Adipocyte (in vitro differentiated cells): ENCODE data around the gene FHOD3.

Experiments used
- DNase-seq: peaks from one replicate; pipeline ENCODE4 v3.0.0-alpha.2; 2015; ENCODE audit warnings: low read depth
- H3K27me3 ChIP-seq: replicated peaks from 2 replicates; pipeline ENCODE4 v1.7.0; 2013; ENCODE audit warnings: mild to moderate bottlenecking, low read length, moderate library complexity; ENCODE audit not compliant: control insufficient read depth, insufficient read depth
- H3K36me3 ChIP-seq: 2 replicates; pipeline ENCODE4 v1.7.0; 2013; ENCODE audit warnings: low read length, mild to moderate bottlenecking, moderate library complexity; ENCODE audit not compliant: control insufficient read depth, insufficient read depth, severe bottlenecking
- H3K4me1 ChIP-seq: 2 replicates; pipeline ENCODE4 v1.7.0; 2013; ENCODE audit warnings: mild to moderate bottlenecking, low read length, moderate library complexity; ENCODE audit not compliant: control insufficient read depth, insufficient read depth
- H3K4me3 ChIP-seq: 2 replicates; pipeline ENCODE4 v1.7.0; 2013; ENCODE audit warnings: mild to moderate bottlenecking, low read length, moderate library complexity
- H3K9ac ChIP-seq: 2 replicates; pipeline ENCODE4 v1.7.0; 2013; ENCODE audit warnings: mild to moderate bottlenecking, low read length, moderate library complexity
- H3K9me3 ChIP-seq: 2 replicates; pipeline ENCODE4 v1.7.0; 2013; ENCODE audit warnings: mild to moderate bottlenecking, low read length, moderate library complexity; ENCODE audit not compliant: control insufficient read depth

Gene FHOD3

GRCh38 chr18:36297417-36298125 is at the start of gene FHOD3:
Gene FHOD3 (plus strand): TSS chr18:36297713. CDS start chr18:36297836, 123 bp downstream.
- H3K36me3 ChIP-seq = no peaks in the 10 kb centered on the region
- DNase-seq = peak; percentile 86
- peak within 1 kb of the TSS; percentile 75 for H3K9ac ChIP-seq
- H3K4me3 ChIP-seq = peak within 1 kb of the TSS; percentile 81
- H3K4me1 ChIP-seq = peaks cover 3% of the 10 kb centered on the region
- no peaks in the 10 kb centered on the region for H3K27me3 ChIP-seq
- H3K9me3 ChIP-seq = no peaks in the 10 kb centered on the region

- H3K27me3 ChIP-seq = no peaks in the 10 kb centered on the region
- H3K9me3 ChIP-seq = peaks cover 15% of the 10 kb centered on the region
- no peak for DNase-seq
- peaks cover 42% of the 10 kb centered on the region for H3K36me3 ChIP-seq
- no peak overlapping the region for H3K4me3 ChIP-seq
- no peaks in the 10 kb centered on the region for H3K4me1 ChIP-seq
- no peak overlapping the region for H3K9ac ChIP-seq
These were observed 48.1 kb upstream of the FHOD3 start for GRCh38 chr18:36249392-36249791.

- no peak for DNase-seq
- Histone ChIP-seq H3K4me1 (no peaks in the 10 kb centered on the region), H3K9ac (no peak overlapping the region), H3K4me3 (no peak overlapping the region), H3K9me3 (peaks cover 9% of the 10 kb centered on the region), H3K36me3 (peaks cover 42% of the 10 kb centered on the region), H3K27me3 (no peaks in the 10 kb centered on the region)
These were observed 46.7 kb upstream of the FHOD3 start for GRCh38 chr18:36250827-36251226.

GRCh38 chr18:36255072-36255698 is 42.3 kb upstream of the FHOD3 start:
- H3K36me3 ChIP-seq = peaks cover 48% of the 10 kb centered on the region
- H3K4me3 ChIP-seq = no peak overlapping the region
- H3K27me3 ChIP-seq = no peaks in the 10 kb centered on the region
- no peaks in the 10 kb centered on the region for H3K4me1 ChIP-seq
- DNase-seq = no peak
- H3K9me3 ChIP-seq = no peaks in the 10 kb centered on the region
- no peak overlapping the region for H3K9ac ChIP-seq

GRCh38 chr18:36256094-36256493 is 41.4 kb upstream of the FHOD3 start:
- H3K9ac ChIP-seq = no peak overlapping the region
- no peak for DNase-seq
- no peaks in the 10 kb centered on the region for H3K27me3 ChIP-seq
- no peak overlapping the region for H3K4me3 ChIP-seq
- H3K36me3 ChIP-seq = peaks cover 45% of the 10 kb centered on the region
- H3K9me3 ChIP-seq = no peaks in the 10 kb centered on the region
- no peaks in the 10 kb centered on the region for H3K4me1 ChIP-seq

GRCh38 chr18:36262971-36263370 is 34.5 kb upstream of the FHOD3 start:
- Histone ChIP-seq H3K9me3 (no peaks in the 10 kb centered on the region), H3K4me3 (no peak overlapping the region), H3K27me3 (no peaks in the 10 kb centered on the region), H3K9ac (no peak overlapping the region), H3K4me1 (peaks cover 5% of the 10 kb centered on the region), H3K36me3 (peaks cover 29% of the 10 kb centered on the region)
- no peak for DNase-seq

- Histone ChIP-seq H3K36me3 (peaks cover 27% of the 10 kb centered on the region), H3K9ac (no peak overlapping the region), H3K27me3 (no peaks in the 10 kb centered on the region), H3K9me3 (no peaks in the 10 kb centered on the region), H3K4me1 (peaks cover 5% of the 10 kb centered on the region), H3K4me3 (no peak overlapping the region)
- DNase-seq = no peak
These were observed 33.2 kb upstream of the FHOD3 start for GRCh38 chr18:36264283-36264682.

- no peak overlapping the region for H3K9ac ChIP-seq
- DNase-seq = peak; percentile 12
- H3K36me3 ChIP-seq = peaks cover 30% of the 10 kb centered on the region
These were observed 32.5 kb upstream of the FHOD3 start for GRCh38 chr18:36265015-36265414.

GRCh38 chr18:36269157-36269556 is 28.4 kb upstream of the FHOD3 start:
- Histone ChIP-seq H3K27me3 (no peaks in the 10 kb centered on the region), H3K9me3 (no peaks in the 10 kb centered on the region), H3K9ac (no peak overlapping the region), H3K4me3 (no peak overlapping the region), H3K4me1 (peaks cover 5% of the 10 kb centered on the region), H3K36me3 (peaks cover 23% of the 10 kb centered on the region)
- DNase-seq = no peak

More at GRCh38 chr18:36265015-36265414, 32.5 kb upstream of the FHOD3 start:
- H3K9me3 ChIP-seq = no peaks in the 10 kb centered on the region
- H3K4me3 ChIP-seq = no peak overlapping the region
- H3K27me3 ChIP-seq = no peaks in the 10 kb centered on the region
- H3K4me1 ChIP-seq = peaks cover 5% of the 10 kb centered on the region

GRCh38 chr18:36271153-36271552 is 26.4 kb upstream of the FHOD3 start:
- peaks cover 5% of the 10 kb centered on the region for H3K4me1 ChIP-seq
- peaks cover 23% of the 10 kb centered on the region for H3K36me3 ChIP-seq
- no peaks in the 10 kb centered on the region for H3K27me3 ChIP-seq
- no peak overlapping the region for H3K9ac ChIP-seq
- H3K9me3 ChIP-seq = no peaks in the 10 kb centered on the region
- DNase-seq = no peak
- no peak overlapping the region for H3K4me3 ChIP-seq

- Histone ChIP-seq H3K9ac (no peak overlapping the region), H3K9me3 (no peaks in the 10 kb centered on the region), H3K4me3 (no peak overlapping the region), H3K27me3 (no peaks in the 10 kb centered on the region), H3K36me3 (peaks cover 15% of the 10 kb centered on the region), H3K4me1 (no peaks in the 10 kb centered on the region)
- no peak for DNase-seq
These were observed 24.2 kb upstream of the FHOD3 start for GRCh38 chr18:36273347-36273746.
